Natural killer cell (primary cell): Measurements from ENCODE around the gene KITLG. TPM values are rescaled to one million over a fixed set of nuclear protein-coding genes. Genes with fewer than 3 reads are reported as not detected.

ENCODE experiments used
- ATAC-seq, 3 donors: fragments of 150-1000 bp in 2 of 3; fragments of 200-7000 bp in 1 of 3; cut with Tn5 transposase; 1 replicate in 1 of 3; 2 replicates in 2 of 3; pipeline ENCODE4 v1.10.0; 2021; ENCODE audit warnings: mild to moderate bottlenecking in 2 of 3, moderate library complexity in 2 of 3
- DNase-seq, 2 donors: peaks; one replicate each; pipeline versions ENCODE4 v3.0.0 to v3.0.0-alpha.2; 2013 to 2021; ENCODE audit warnings: mixed read lengths in 1 of 2
- H3K27ac ChIP-seq: one replicate; pipeline ENCODE4 v1.5.1; 2013; ENCODE audit warnings: mild to moderate bottlenecking, low read length
- H3K27me3 ChIP-seq: one replicate; pipeline ENCODE4 v1.6.1; 2013; ENCODE audit warnings: low read length; ENCODE audit not compliant: control insufficient read depth, insufficient read depth
- H3K36me3 ChIP-seq: one replicate; pipeline ENCODE4 v1.6.1; 2013; ENCODE audit warnings: low read length; ENCODE audit not compliant: control insufficient read depth, insufficient read depth
- H3K4me1 ChIP-seq: one replicate; pipeline ENCODE4 v1.6.1; 2013; ENCODE audit warnings: low read length; ENCODE audit not compliant: control insufficient read depth, insufficient read depth
- H3K4me3 ChIP-seq: one replicate; pipeline ENCODE4 v1.5.1; 2013; ENCODE audit warnings: low read length
- H3K9me3 ChIP-seq: one replicate; pipeline ENCODE4 v1.6.1; 2013; ENCODE audit warnings: low read length; ENCODE audit not compliant: control insufficient read depth, insufficient read depth
- H3K27ac Mint-ChIP-seq, 2 donors: one replicate each; pipeline ENCODE4 v1.8.0; 2022; ENCODE audit warnings: mild to moderate bottlenecking in 2 of 2, mixed read lengths in 2 of 2, moderate library complexity in 1 of 2
- H3K27me3 Mint-ChIP-seq, 2 donors: one replicate each; pipeline ENCODE4 v1.8.0; 2022; ENCODE audit warnings: low read depth in 2 of 2, mixed read lengths in 2 of 2
- H3K36me3 Mint-ChIP-seq: one replicate; pipeline ENCODE4 v1.8.0; 2022; ENCODE audit warnings: mixed read lengths
- H3K4me1 Mint-ChIP-seq, 2 donors: one replicate each; pipeline ENCODE4 v1.8.0; 2022; ENCODE audit warnings: mixed read lengths in 2 of 2
- H3K4me3 Mint-ChIP-seq: one replicate; pipeline ENCODE4 v1.8.0; 2022; ENCODE audit warnings: mild to moderate bottlenecking, moderate library complexity, mixed read lengths
- H3K9me3 Mint-ChIP-seq, 2 donors: one replicate each; pipeline ENCODE4 v1.8.0; 2022; ENCODE audit warnings: mixed read lengths in 2 of 2
- CTCF ChIP-seq: fragments of 200-600 bp; IDR thresholded peaks from one replicate; pipeline ENCODE4 v1.8.0; 2022; ENCODE audit warnings: antibody characterized with exemption
- WGBS: methylation state at CpG from one replicate; pipeline ENCODE4 v1.1.7; 2013; ENCODE audit warnings: missing lambda C conversion rate; ENCODE audit not compliant: insufficient coverage; 5-methylcytosine and 5-hydroxymethylcytosine counted together
- intact Hi-C: fragments of 100-400 bp; cut with micrococcal nuclease; formaldehyde crosslinking; loops from one replicate; pipeline ENCODE4 v1.14.2; 2022
- total RNA-seq, 4 donors: library from RNA; stranded (reverse); fragments of 120-200 nt in 1 of 4; gene quantifications; one replicate each; pipeline versions ENCODE4 v1.2.3 to v1.2.4, GENCODE V29; 2013 to 2022

KITLG gene
- total RNA-seq, 3 donors from 2014 or later (not counting 1 experiment from before 2014, with no cell fraction given), result not detected

DNA sequence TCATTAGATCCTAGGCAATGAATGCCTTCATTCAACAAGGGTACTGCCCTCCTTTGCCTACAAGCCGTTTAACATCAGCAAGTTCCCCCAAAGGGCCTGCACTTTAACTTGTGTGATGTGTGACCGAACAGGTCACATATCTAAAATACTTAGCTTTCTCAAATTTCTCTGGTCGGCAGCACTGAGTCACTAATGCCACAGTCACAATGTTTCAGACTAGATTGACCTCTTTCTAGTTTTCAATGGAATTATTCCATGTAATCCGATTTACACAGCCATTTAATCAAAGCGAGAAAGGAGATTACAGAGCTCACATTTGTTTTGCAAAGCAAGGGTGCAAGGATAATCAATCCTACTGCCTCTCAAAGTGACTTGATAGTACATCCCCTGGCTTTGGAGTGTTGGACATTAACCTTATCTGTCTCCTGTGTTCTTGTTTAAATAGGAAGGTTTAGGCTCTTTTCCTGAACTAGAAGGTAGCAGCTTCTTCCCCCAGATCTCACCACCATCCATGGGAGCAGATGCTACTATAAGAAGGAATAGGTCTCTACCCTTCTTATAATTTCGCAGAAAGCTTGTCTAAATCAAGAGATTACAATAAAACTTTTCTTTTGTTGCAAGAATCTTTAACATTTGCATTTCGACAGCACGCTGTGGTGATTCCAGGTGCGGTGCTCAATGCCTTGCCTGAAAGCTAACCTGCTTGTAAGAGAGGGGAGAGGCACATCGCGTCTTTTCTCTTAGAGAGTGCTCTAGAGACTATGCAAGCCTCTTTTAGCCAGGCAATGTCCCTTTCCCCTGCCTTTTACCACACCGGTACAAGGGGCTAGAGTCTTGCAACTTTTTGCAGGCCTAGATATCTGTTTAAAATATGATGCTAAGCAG is 1.8 kb downstream of the KITLG start:
- Mint-ChIP-seq H3K27ac (no peak overlapping the region), H3K36me3 (no peaks in the 10 kb centered on the region), H3K27me3 (peaks cover 9 to 24% of the 10 kb centered on the region in 2 donors), H3K4me1 (peaks cover 0 to 5% of the 10 kb centered on the region in 2 donors), H3K9me3 (no peaks in the 10 kb centered on the region), H3K4me3 (no peak overlapping the region)
- ATAC-seq (no peak), DNase-seq (no peak)
- WGBS, result 91% methylated on average over 12 of the region's 12 CpGs
- peaks cover 12% of the 10 kb centered on the region for H3K4me1 ChIP-seq
- H3K4me3 ChIP-seq, result no peak overlapping the region
- H3K9me3 ChIP-seq, result peaks cover 2% of the 10 kb centered on the region
- H3K27ac ChIP-seq, result no peak overlapping the region
- intact Hi-C loops, result no loop called here
- H3K36me3 ChIP-seq, result no peaks in the 10 kb centered on the region
- peaks cover 8% of the 10 kb centered on the region for H3K27me3 ChIP-seq
- TF ChIP-seq CTCF, result no peak

- H3K9me3 Mint-ChIP-seq, result no peaks in the 10 kb centered on the region
- peaks cover 12% of the 10 kb centered on the region for H3K4me1 ChIP-seq
- peaks cover 2% of the 10 kb centered on the region for H3K9me3 ChIP-seq
- no CpG with 5 or more reads among the region's 1 CpG for WGBS
- H3K27me3 ChIP-seq, result peaks cover 8% of the 10 kb centered on the region
- H3K4me1 Mint-ChIP-seq, result peaks cover 0 to 5% of the 10 kb centered on the region in 2 donors
- intact Hi-C loops, result no loop called here
- no peaks in the 10 kb centered on the region for H3K36me3 ChIP-seq
- ATAC-seq (no peak), DNase-seq (no peak)
- TF ChIP-seq CTCF, result no peak
- no peak overlapping the region for H3K27ac ChIP-seq
- H3K27ac Mint-ChIP-seq, result no peak overlapping the region
- no peaks in the 10 kb centered on the region for H3K36me3 Mint-ChIP-seq
- H3K27me3 Mint-ChIP-seq, result peaks cover 9 to 24% of the 10 kb centered on the region in 2 donors
- H3K4me3 Mint-ChIP-seq, result no peak overlapping the region
- no peak overlapping the region for H3K4me3 ChIP-seq
Measured at GRCh38 chr12:88577537-88577936, 2.7 kb downstream of the KITLG start.

GRCh38 chr12:88576866-88577265 is 3.4 kb downstream of the KITLG start:
- Histone ChIP-seq H3K4me3 (no peak overlapping the region), H3K4me1 (peaks cover 12% of the 10 kb centered on the region), H3K9me3 (peaks cover 2% of the 10 kb centered on the region), H3K27ac (no peak overlapping the region), H3K36me3 (no peaks in the 10 kb centered on the region), H3K27me3 (peaks cover 8% of the 10 kb centered on the region)
- intact Hi-C loops, result no loop called here
- Mint-ChIP-seq H3K27me3 (peaks cover 9 to 24% of the 10 kb centered on the region in 2 donors), H3K4me3 (no peak overlapping the region), H3K9me3 (no peaks in the 10 kb centered on the region), H3K36me3 (no peaks in the 10 kb centered on the region), H3K4me1 (peaks cover 0 to 5% of the 10 kb centered on the region in 2 donors), H3K27ac (no peak overlapping the region)
- TF ChIP-seq CTCF, result no peak
- WGBS, result 100% methylated on average over 1 of the region's 1 CpG
- DNase-seq (no peak), ATAC-seq (no peak)
